Effector memory CD4-positive, alpha-beta T cell (primary cell): Measurements from ENCODE around the gene OXNAD1.
A peak's percentile ranks its signal among the peaks of the same experiment; 100 is the strongest.

Source experiments
- DNase-seq, 3 donors: peaks; one replicate each; pipeline ENCODE4 v3.0.0-alpha.2; 2020
- H3K27ac ChIP-seq: 2 replicates; pipeline ENCODE4 v1.7.0; 2013; ENCODE audit warnings: mild to moderate bottlenecking, low read length, moderate library complexity; ENCODE audit not compliant: insufficient read depth, poor library complexity, severe bottlenecking
- H3K27me3 ChIP-seq: replicated peaks from 2 replicates; pipeline ENCODE4 v1.7.0; 2013; ENCODE audit warnings: mild to moderate bottlenecking, low read length; ENCODE audit not compliant: insufficient read depth, control insufficient read depth, poor library complexity, severe bottlenecking
- H3K36me3 ChIP-seq: 2 replicates; pipeline ENCODE4 v1.7.0; 2013; ENCODE audit warnings: mild to moderate bottlenecking, low read length, moderate library complexity; ENCODE audit not compliant: control insufficient read depth, insufficient read depth
- H3K4me1 ChIP-seq: 2 replicates; pipeline ENCODE4 v1.7.0; 2013; ENCODE audit warnings: low read length, mild to moderate bottlenecking; ENCODE audit not compliant: control insufficient read depth, insufficient read depth, poor library complexity, severe bottlenecking
- H3K4me3 ChIP-seq: 2 replicates; pipeline ENCODE4 v1.7.0; 2013; ENCODE audit warnings: low read length, low read depth, mild to moderate bottlenecking; ENCODE audit not compliant: insufficient read depth, poor library complexity, severe bottlenecking
- H3K9me3 ChIP-seq: 2 replicates; pipeline ENCODE4 v1.7.0; 2013; ENCODE audit warnings: mild to moderate bottlenecking, low read length, moderate library complexity; ENCODE audit not compliant: control insufficient read depth

Gene OXNAD1

DNA sequence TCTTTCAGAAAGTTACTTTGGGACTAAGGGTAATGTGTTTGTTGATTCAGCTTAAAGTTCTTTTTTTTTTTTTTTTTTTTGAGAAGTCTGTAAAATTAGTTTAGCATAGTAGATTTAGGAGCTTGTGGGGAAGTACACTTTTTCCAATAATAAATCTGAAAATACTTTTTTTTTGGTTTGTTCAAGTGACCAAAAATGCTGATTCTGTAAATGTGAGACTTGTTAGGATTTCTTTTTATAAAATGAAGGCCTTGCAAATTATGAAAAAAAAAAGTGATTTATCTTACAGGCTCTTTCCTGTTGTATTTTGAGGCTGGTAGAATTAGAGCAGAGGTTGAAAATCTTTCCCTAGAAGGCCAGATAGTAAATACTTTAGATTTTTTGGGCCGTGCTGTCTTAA, 7.6 kb downstream of the OXNAD1 start:
- H3K27me3 ChIP-seq = no peaks in the 10 kb centered on the region
- peaks cover 17% of the 10 kb centered on the region for H3K36me3 ChIP-seq
- no peak for DNase-seq
- no peak overlapping the region for H3K4me3 ChIP-seq
- no peaks in the 10 kb centered on the region for H3K4me1 ChIP-seq
- no peak overlapping the region for H3K27ac ChIP-seq
- H3K9me3 ChIP-seq = no peaks in the 10 kb centered on the region

DNA sequence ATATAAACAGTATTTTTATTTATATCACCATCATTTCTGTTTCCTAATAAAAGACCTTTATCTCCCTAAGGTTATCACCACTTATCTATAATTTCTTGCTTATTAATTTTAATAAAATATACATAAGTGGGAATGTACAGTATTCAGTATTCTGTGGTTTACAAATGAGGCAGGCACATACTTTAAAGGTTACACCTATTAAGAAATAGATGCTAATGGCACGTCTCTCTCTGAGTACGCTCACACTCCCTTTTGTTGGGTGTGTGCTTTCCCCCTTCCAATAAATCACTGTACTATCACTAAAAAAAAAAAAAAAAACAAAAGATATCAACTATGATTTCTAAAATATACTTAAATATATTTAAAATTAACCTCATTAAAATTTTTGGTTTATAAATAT, 8.9 kb downstream of the OXNAD1 start:
- peaks cover 22% of the 10 kb centered on the region for H3K36me3 ChIP-seq
- H3K27me3 ChIP-seq = no peaks in the 10 kb centered on the region
- H3K4me3 ChIP-seq = no peak overlapping the region
- H3K4me1 ChIP-seq = no peaks in the 10 kb centered on the region
- no peaks in the 10 kb centered on the region for H3K9me3 ChIP-seq
- no peak for DNase-seq
- no peak overlapping the region for H3K27ac ChIP-seq

DNA sequence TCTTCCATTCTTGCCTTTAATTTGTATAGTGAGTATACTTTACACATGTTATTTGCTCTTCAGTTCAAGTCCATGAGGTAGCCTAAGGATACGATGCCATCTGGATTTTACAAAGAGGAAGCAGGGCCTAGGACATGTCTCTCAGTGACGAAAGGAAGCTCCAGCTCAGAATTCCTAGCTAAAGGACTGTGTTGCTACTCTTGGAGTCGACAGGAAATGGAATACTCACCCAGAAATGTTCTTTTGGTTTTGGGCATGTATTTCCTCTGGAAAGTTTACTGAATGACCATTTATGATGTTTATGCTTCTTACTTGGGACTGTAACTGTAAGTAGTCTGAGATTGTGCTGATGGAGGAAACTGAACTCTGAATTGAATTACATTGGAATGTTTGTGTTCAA, 12.5 kb downstream of the OXNAD1 start:
- Histone ChIP-seq H3K36me3 (peaks cover 11% of the 10 kb centered on the region), H3K4me1 (no peaks in the 10 kb centered on the region), H3K27me3 (no peaks in the 10 kb centered on the region), H3K27ac (no peak overlapping the region), H3K4me3 (no peak overlapping the region), H3K9me3 (no peaks in the 10 kb centered on the region)
- DNase-seq = no peak

- Histone ChIP-seq H3K27ac (no peak overlapping the region), H3K27me3 (no peaks in the 10 kb centered on the region), H3K36me3 (peaks cover 8% of the 10 kb centered on the region), H3K4me3 (no peak overlapping the region), H3K9me3 (no peaks in the 10 kb centered on the region), H3K4me1 (no peaks in the 10 kb centered on the region)
- no peak for DNase-seq
These were observed 14.2 kb downstream of the OXNAD1 start for GRCh38 chr3:16279010-16279801.

DNA sequence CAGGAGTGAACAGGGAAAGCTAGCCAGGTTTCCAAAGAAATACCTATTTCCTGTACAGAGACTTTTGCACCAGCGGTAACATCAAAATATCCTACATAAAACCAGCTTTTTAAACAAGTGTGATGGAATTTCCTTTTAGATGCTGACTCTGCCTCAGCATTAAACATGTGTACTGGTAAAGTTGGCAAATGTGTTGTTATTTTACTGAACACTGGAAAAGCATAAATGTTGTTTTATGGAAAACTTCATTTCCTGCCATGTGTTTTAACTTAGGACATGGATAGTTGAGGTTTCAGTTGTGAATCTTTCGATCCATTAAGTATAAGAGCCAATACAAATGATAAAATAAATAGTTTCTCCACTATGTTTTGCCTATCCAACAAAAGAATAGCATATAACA, 15.7 kb downstream of the OXNAD1 start:
- no peak overlapping the region for H3K4me3 ChIP-seq
- H3K9me3 ChIP-seq = no peaks in the 10 kb centered on the region
- no peak for DNase-seq
- peaks cover 8% of the 10 kb centered on the region for H3K36me3 ChIP-seq
- H3K4me1 ChIP-seq = peaks cover 12% of the 10 kb centered on the region
- no peak overlapping the region for H3K27ac ChIP-seq
- H3K27me3 ChIP-seq = no peaks in the 10 kb centered on the region

DNA sequence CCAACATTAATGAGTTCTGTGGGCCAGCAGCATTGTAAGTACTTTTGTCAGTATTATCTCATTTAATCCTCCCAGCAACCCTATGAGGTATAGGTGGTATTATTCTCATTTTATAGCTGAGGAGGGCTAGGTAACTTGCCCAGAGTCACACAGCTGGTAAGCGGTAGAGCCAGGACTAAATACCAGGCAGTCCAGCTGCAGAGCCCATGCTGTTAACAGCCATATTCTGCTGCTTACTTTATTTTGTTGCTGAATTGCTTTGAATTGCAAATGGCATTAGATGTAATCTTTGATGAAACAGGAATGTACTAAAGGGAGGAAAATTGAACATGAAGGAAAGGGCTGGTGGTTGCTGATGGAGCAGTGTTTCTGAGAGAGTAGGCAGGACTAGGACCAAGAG, 19.6 kb downstream of the OXNAD1 start:
- H3K9me3 ChIP-seq = no peaks in the 10 kb centered on the region
- no peak overlapping the region for H3K27ac ChIP-seq
- peaks cover 28% of the 10 kb centered on the region for H3K4me1 ChIP-seq
- no peaks in the 10 kb centered on the region for H3K36me3 ChIP-seq
- no peaks in the 10 kb centered on the region for H3K27me3 ChIP-seq
- H3K4me3 ChIP-seq = no peak overlapping the region
- DNase-seq = no peak

- Histone ChIP-seq H3K4me3 (peak overlapping the region; percentile 59), H3K36me3 (no peaks in the 10 kb centered on the region), H3K27me3 (no peaks in the 10 kb centered on the region), H3K9me3 (no peaks in the 10 kb centered on the region), H3K4me1 (peaks cover 34% of the 10 kb centered on the region), H3K27ac (peak overlapping the region; percentile 81)
- peak; percentile 47 to 68 (median 51) for DNase-seq
These were observed 21.1 kb downstream of the OXNAD1 start for GRCh38 chr3:16286161-16286560.

DNA sequence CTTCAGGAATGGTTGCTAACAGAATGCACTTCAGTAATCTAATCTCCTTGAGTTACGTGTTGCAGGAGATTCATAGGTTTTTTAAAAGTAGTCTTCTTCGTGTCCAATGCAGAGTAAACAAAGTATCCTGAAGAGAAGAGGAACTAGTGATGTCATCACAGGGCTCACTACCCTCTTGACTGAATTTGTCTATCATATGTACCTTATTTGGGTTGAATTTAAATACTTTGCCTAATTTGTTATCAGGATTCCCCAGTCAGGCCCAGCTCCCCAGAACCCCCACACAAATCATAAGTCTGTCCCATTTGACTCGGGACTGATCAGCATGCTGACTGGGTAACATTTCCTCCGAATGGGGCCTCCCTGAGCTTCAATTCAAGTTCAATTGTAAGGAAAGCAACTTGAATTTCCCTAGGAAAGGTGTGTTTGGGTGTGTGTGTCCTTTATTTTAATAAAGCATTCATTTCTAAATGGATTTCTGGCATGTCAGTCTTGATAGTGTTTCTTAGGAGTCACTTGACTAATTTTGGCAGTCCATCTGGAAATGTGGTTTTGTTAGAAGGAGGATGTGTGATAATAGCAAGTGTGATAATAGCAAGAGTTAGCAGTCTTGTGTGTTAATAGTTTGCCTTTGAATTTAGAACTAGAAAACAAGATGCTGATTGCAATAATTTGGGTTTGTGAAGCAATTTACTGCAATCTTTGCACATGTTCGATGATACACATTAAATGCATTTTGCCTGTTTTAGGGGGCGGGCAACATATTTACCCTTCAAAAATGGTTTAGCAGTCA, 21.9 kb downstream of the OXNAD1 start:
- no peaks in the 10 kb centered on the region for H3K9me3 ChIP-seq
- DNase-seq = no peak
- peaks cover 34% of the 10 kb centered on the region for H3K4me1 ChIP-seq

DNA sequence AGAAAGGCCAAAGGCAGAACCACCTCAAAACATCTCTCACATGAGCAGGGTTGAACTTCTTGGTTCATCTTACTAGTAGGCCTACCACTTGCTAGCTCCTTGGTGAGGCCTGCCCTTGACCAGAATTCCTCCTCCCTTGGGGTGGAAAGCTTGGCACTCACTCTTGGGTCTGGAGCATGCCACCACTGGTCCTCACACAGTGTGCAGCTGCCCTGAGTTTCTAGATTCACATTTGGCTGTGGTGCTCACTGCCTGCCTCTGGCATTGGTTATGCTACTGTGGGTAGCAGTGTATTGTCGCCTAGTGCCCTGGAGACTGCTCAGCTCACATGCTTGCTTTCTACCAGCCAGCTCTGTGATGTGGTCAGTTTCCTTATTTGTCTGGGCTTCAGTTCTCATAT, 23.7 kb downstream of the OXNAD1 start:
- H3K27ac ChIP-seq = peak overlapping the region; percentile 81

More for the DNA sequence above, 21.9 kb downstream of the OXNAD1 start:
- Histone ChIP-seq H3K4me3 (peak overlapping the region; percentile 59), H3K27ac (peak overlapping the region; percentile 81), H3K27me3 (no peaks in the 10 kb centered on the region), H3K36me3 (no peaks in the 10 kb centered on the region)

More for the DNA sequence above, 23.7 kb downstream of the OXNAD1 start:
- DNase-seq = no peak
- no peaks in the 10 kb centered on the region for H3K27me3 ChIP-seq
- H3K4me3 ChIP-seq = peak overlapping the region; percentile 59
- H3K4me1 ChIP-seq = peaks cover 40% of the 10 kb centered on the region
- no peaks in the 10 kb centered on the region for H3K9me3 ChIP-seq
- no peaks in the 10 kb centered on the region for H3K36me3 ChIP-seq
